ENCODE measurements around the gene PLXNB2.

PLXNB2 gene

DNA sequence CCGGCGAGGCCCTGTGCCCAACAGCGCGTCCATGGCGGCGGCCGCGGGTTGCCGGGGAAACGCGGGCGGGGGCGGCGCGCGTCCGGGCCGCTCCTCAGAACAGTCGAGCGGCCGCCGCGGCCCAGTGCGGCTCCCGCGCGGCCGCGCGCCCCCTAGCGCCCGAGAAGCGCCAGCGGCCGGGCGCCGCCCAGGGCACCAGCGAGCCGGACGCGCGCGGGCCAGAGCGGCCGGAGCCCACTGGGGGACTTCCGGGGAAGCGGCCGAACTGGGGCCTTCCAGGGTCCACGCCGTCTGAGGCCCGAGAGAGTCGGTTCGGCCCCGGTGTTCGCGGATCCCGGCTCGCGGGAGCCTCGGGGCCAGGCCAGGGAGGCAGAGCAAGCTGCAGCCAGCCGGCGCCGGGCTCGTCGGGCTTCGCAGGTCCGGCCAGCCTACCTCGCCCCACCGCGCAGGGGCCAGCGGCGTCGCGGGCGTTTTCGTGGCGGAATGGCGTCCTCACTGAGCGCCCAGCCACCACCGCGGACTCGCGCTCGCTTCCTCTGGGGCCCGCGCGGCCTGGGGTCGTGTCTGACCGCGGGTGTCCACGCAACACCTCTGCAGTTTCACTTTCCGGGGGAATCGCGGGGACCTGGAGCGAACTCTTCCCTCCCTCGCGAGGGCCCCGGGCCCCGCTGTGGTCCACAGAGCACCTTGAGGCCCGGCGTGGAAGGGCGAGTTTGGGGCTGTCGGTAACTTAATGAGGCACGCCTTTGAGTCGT, 19.7 kb upstream of the PLXNB2 start, which contains the start of gene DENND6B (continued):
- TF ChIP-seq, protein P1, sequence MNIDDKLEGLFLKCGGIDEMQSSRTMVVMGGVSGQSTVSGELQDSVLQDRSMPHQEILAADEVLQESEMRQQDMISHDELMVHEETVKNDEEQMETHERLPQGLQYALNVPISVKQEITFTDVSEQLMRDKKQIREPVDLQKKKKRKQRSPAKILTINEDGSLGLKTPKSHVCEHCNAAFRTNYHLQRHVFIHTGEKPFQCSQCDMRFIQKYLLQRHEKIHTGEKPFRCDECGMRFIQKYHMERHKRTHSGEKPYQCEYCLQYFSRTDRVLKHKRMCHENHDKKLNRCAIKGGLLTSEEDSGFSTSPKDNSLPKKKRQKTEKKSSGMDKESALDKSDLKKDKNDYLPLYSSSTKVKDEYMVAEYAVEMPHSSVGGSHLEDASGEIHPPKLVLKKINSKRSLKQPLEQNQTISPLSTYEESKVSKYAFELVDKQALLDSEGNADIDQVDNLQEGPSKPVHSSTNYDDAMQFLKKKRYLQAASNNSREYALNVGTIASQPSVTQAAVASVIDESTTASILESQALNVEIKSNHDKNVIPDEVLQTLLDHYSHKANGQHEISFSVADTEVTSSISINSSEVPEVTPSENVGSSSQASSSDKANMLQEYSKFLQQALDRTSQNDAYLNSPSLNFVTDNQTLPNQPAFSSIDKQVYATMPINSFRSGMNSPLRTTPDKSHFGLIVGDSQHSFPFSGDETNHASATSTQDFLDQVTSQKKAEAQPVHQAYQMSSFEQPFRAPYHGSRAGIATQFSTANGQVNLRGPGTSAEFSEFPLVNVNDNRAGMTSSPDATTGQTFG (tag by site-specific recombination; IDR thresholded peaks at IDR 0.05; ENCODE audit: borderline replicate concordance), result no peak
- TF ChIP-seq ZBTB20 (tag by site-specific recombination; IDR thresholded peaks at IDR 0.05), result peak; percentile 74
- TF ChIP-seq, protein P2, sequence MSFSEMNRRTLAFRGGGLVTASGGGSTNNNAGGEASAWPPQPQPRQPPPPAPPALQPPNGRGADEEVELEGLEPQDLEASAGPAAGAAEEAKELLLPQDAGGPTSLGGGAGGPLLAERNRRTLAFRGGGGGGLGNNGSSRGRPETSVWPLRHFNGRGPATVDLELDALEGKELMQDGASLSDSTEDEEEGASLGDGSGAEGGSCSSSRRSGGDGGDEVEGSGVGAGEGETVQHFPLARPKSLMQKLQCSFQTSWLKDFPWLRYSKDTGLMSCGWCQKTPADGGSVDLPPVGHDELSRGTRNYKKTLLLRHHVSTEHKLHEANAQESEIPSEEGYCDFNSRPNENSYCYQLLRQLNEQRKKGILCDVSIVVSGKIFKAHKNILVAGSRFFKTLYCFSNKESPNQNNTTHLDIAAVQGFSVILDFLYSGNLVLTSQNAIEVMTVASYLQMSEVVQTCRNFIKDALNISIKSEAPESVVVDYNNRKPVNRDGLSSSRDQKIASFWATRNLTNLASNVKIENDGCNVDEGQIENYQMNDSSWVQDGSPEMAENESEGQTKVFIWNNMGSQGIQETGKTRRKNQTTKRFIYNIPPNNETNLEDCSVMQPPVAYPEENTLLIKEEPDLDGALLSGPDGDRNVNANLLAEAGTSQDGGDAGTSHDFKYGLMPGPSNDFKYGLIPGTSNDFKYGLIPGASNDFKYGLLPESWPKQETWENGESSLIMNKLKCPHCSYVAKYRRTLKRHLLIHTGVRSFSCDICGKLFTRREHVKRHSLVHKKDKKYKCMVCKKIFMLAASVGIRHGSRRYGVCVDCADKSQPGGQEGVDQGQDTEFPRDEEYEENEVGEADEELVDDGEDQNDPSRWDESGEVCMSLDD (tag by site-specific recombination; IDR thresholded peaks at IDR 0.05), result peak; percentile 19; the same call in 1 of the 2 replicates
- no peak for TF ChIP-seq ZNF24 (tag by site-specific recombination; IDR thresholded peaks at IDR 0.05)
- TF ChIP-seq GFI1B (tag by site-specific recombination; IDR thresholded peaks at IDR 0.05), result no peak
- TF ChIP-seq ZBTB21 (tag by site-specific recombination; IDR thresholded peaks at IDR 0.05), result no peak
- TF ChIP-seq ZFHX2 (tag by site-specific recombination; conservative IDR thresholded peaks at IDR 0.05), result peak; percentile 19; the same call in 1 of the 2 replicates
- TF ChIP-seq KLF10 (tag by site-specific recombination; IDR thresholded peaks at IDR 0.05), result peak; percentile 44; the same call in 1 of the 2 replicates
- TF ChIP-seq, protein P3, sequence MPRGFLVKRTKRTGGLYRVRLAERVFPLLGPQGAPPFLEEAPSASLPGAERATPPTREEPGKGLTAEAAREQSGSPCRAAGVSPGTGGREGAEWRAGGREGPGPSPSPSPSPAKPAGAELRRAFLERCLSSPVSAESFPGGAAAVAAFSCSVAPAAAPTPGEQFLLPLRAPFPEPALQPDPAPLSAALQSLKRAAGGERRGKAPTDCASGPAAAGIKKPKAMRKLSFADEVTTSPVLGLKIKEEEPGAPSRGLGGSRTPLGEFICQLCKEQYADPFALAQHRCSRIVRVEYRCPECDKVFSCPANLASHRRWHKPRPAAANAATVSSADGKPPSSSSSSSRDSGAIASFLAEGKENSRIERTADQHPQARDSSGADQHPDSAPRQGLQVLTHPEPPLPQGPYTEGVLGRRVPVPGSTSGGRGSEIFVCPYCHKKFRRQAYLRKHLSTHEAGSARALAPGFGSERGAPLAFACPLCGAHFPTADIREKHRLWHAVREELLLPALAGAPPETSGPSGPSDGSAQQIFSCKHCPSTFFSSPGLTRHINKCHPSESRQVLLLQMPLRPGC (tag by site-specific recombination; IDR thresholded peaks at IDR 0.05), result peak; percentile 25; the same call in 1 of the 2 replicates
- no peak for TF ChIP-seq ZNF16 (tag by site-specific recombination; IDR thresholded peaks at IDR 0.05; ENCODE audit: low read depth)
- peak; percentile 16; the same call in 1 of the 2 replicates for TF ChIP-seq BCL11B (tag by site-specific recombination; IDR thresholded peaks at IDR 0.05; ENCODE audit: low read depth)
- no peak for TF ChIP-seq OVOL3 (tag by site-specific recombination; IDR thresholded peaks at IDR 0.05)
- TF ChIP-seq ZNF48 (tag by site-specific recombination; IDR thresholded peaks at IDR 0.05), result no peak
- TF ChIP-seq ZNF121 (tag by site-specific recombination; IDR thresholded peaks at IDR 0.05), result 0 out of 2 replicates have a peak, but pooled peaks have one; percentile 22
- TF ChIP-seq BCL11A (tag by site-specific recombination; IDR thresholded peaks at IDR 0.05; ENCODE audit: low read depth), result no peak
- TF ChIP-seq ZNF473 (tag by site-specific recombination; IDR thresholded peaks at IDR 0.05), result no peak
- TF ChIP-seq, protein P4, sequence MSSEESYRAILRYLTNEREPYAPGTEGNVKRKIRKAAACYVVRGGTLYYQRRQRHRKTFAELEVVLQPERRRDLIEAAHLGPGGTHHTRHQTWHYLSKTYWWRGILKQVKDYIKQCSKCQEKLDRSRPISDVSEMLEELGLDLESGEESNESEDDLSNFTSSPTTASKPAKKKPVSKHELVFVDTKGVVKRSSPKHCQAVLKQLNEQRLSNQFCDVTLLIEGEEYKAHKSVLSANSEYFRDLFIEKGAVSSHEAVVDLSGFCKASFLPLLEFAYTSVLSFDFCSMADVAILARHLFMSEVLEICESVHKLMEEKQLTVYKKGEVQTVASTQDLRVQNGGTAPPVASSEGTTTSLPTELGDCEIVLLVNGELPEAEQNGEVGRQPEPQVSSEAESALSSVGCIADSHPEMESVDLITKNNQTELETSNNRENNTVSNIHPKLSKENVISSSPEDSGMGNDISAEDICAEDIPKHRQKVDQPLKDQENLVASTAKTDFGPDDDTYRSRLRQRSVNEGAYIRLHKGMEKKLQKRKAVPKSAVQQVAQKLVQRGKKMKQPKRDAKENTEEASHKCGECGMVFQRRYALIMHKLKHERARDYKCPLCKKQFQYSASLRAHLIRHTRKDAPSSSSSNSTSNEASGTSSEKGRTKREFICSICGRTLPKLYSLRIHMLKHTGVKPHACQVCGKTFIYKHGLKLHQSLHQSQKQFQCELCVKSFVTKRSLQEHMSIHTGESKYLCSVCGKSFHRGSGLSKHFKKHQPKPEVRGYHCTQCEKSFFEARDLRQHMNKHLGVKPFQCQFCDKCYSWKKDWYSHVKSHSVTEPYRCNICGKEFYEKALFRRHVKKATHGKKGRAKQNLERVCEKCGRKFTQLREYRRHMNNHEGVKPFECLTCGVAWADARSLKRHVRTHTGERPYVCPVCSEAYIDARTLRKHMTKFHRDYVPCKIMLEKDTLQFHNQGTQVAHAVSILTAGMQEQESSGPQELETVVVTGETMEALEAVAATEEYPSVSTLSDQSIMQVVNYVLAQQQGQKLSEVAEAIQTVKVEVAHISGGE (tag by site-specific recombination; conservative IDR thresholded peaks at IDR 0.05; ENCODE audit: low read depth), result peak; percentile 62
- TF ChIP-seq, protein P5, sequence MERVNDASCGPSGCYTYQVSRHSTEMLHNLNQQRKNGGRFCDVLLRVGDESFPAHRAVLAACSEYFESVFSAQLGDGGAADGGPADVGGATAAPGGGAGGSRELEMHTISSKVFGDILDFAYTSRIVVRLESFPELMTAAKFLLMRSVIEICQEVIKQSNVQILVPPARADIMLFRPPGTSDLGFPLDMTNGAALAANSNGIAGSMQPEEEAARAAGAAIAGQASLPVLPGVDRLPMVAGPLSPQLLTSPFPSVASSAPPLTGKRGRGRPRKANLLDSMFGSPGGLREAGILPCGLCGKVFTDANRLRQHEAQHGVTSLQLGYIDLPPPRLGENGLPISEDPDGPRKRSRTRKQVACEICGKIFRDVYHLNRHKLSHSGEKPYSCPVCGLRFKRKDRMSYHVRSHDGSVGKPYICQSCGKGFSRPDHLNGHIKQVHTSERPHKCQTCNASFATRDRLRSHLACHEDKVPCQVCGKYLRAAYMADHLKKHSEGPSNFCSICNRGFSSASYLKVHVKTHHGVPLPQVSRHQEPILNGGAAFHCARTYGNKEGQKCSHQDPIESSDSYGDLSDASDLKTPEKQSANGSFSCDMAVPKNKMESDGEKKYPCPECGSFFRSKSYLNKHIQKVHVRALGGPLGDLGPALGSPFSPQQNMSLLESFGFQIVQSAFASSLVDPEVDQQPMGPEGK (tag by site-specific recombination; IDR thresholded peaks at IDR 0.05), result 0 out of 2 replicates have a peak, but pooled peaks have one; percentile 27
- no peak for TF ChIP-seq OSR2 (tag by site-specific recombination; IDR thresholded peaks at IDR 0.05)
- TF ChIP-seq ZNF777 (tag by site-specific recombination; IDR thresholded peaks at IDR 0.05; ENCODE audit: borderline replicate concordance), result peak; percentile 13; the same call in 1 of the 2 replicates
- TF ChIP-seq ZNF626 (tag by site-specific recombination; IDR thresholded peaks at IDR 0.05), result no peak
- peak; percentile 56 for TF ChIP-seq ZNF335 (tag by site-specific recombination; conservative IDR thresholded peaks at IDR 0.05)
- peak; percentile 86 for TF ChIP-seq ZSCAN30 (tag by site-specific recombination; IDR thresholded peaks at IDR 0.05)
- TF ChIP-seq, protein P6, sequence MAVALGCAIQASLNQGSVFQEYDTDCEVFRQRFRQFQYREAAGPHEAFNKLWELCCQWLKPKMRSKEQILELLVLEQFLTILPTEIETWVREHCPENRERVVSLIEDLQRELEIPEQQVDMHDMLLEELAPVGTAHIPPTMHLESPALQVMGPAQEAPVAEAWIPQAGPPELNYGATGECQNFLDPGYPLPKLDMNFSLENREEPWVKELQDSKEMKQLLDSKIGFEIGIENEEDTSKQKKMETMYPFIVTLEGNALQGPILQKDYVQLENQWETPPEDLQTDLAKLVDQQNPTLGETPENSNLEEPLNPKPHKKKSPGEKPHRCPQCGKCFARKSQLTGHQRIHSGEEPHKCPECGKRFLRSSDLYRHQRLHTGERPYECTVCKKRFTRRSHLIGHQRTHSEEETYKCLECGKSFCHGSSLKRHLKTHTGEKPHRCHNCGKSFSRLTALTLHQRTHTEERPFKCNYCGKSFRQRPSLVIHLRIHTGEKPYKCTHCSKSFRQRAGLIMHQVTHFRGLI (tag by site-specific recombination; IDR thresholded peaks at IDR 0.05), result peak; percentile 39; the same call in 1 of the 2 replicates
- TF ChIP-seq SP7 (tag by site-specific recombination; IDR thresholded peaks at IDR 0.05), result 0 out of 2 replicates have a peak, but pooled peaks have one; percentile 35

Measured in HEK293 (cell line).